IMR-90 (cell line): ENCODE results near the gene AXIN1.

ENCODE experiments used
- BHLHE40 ChIP-seq: fragments of 150-350 bp; IDR thresholded peaks from 2 replicates; pipeline ENCODE4 v1.6.1; 2016; ENCODE audit warnings: mild to moderate bottlenecking, low read depth, low read length
- CTCF ChIP-seq: conservative IDR thresholded peaks from 2 replicates; pipeline ENCODE4 v1.5.1; 2012; ENCODE audit warnings: mild to moderate bottlenecking, low read depth, low read length, improper control_type of control experiment
- MAZ ChIP-seq: IDR thresholded peaks from 2 replicates; pipeline ENCODE4 v1.6.1; 2012; ENCODE audit warnings: low read depth, mild to moderate bottlenecking, low read length, improper control_type of control experiment, moderate library complexity, borderline replicate concordance
- POLR2A ChIP-seq: IDR thresholded peaks from 2 replicates; pipeline ENCODE4 v1.6.1; 2012; ENCODE audit warnings: mild to moderate bottlenecking, low read depth, low read length
- SMC3 ChIP-seq: fragments of 150-350 bp; IDR thresholded peaks from 2 replicates; pipeline ENCODE4 v1.6.1; 2016; ENCODE audit warnings: low read depth, mild to moderate bottlenecking, antibody characterized with exemption, low read length, moderate library complexity
- USF2 ChIP-seq: fragments of 150-350 bp; IDR thresholded peaks from 2 replicates; pipeline ENCODE4 v1.6.1; 2017; ENCODE audit warnings: mild to moderate bottlenecking, antibody characterized with exemption, low read length, low read depth

GRCh38 chr16:389352-389751, 36.8 kb upstream of the AXIN1 start:
- TF ChIP-seq CTCF (no peak), BHLHE40 (no peak), USF2 (no peak), MAZ (no peak), POLR2A (no peak), SMC3 (no peak)
